HFFc6 (cell line): ENCODE measurements around the gene EXOC3. TPM values are rescaled to one million over a fixed set of nuclear protein-coding genes. Genes with fewer than 3 reads are reported as not detected.

Experiments used
- DNase-seq: peaks from one replicate; pipeline ENCODE4 v3.0.0-alpha.2; 2018
- H3K27ac Mint-ChIP-seq: 2 replicates; pipeline ENCODE4 v1.8.0; 2020; ENCODE audit warnings: mild to moderate bottlenecking, mixed read lengths
- H3K27me3 Mint-ChIP-seq: 2 replicates; pipeline ENCODE4 v1.8.0; 2021; ENCODE audit warnings: mild to moderate bottlenecking, moderate library complexity, mixed read lengths; ENCODE audit not compliant: insufficient read depth
- H3K36me3 Mint-ChIP-seq: 2 replicates; pipeline ENCODE4 v1.8.0; 2021; ENCODE audit warnings: low read depth, mixed read lengths
- H3K4me1 Mint-ChIP-seq: 2 replicates; pipeline ENCODE4 v1.8.0; 2020; ENCODE audit warnings: low read depth, mixed read lengths
- H3K4me3 Mint-ChIP-seq: 2 replicates; pipeline ENCODE4 v1.8.0; 2020; ENCODE audit warnings: mild to moderate bottlenecking, moderate library complexity, mixed read lengths
- H3K9me3 Mint-ChIP-seq: 2 replicates; pipeline ENCODE4 v1.8.0; 2020; ENCODE audit warnings: mild to moderate bottlenecking, mixed read lengths
- total RNA-seq, 6 experiments: library from RNA; stranded (reverse); fragmentation: NEBNext Ultra II Directional; extraction: Animal tissue kit (Norgen Biotek cat#: 25700); gene quantifications; 2 replicates in 1 of 6; 3 replicates in 5 of 6; pipeline ENCODE4 v1.2.3, GENCODE V29; 2021
- TF ChIP-seq, protein P1 (sequence below): fragments of 200-600 bp; sonication (generic); IDR thresholded peaks from 2 replicates; pipeline ENCODE4 v1.5.0; 2021; ENCODE audit warnings: antibody characterized with exemption, mild to moderate bottlenecking

Gene EXOC3
- total RNA-seq, 6 experiments from 2014 or later, result 46.8 to 54.1 (median 50.3) TPM

DNA sequence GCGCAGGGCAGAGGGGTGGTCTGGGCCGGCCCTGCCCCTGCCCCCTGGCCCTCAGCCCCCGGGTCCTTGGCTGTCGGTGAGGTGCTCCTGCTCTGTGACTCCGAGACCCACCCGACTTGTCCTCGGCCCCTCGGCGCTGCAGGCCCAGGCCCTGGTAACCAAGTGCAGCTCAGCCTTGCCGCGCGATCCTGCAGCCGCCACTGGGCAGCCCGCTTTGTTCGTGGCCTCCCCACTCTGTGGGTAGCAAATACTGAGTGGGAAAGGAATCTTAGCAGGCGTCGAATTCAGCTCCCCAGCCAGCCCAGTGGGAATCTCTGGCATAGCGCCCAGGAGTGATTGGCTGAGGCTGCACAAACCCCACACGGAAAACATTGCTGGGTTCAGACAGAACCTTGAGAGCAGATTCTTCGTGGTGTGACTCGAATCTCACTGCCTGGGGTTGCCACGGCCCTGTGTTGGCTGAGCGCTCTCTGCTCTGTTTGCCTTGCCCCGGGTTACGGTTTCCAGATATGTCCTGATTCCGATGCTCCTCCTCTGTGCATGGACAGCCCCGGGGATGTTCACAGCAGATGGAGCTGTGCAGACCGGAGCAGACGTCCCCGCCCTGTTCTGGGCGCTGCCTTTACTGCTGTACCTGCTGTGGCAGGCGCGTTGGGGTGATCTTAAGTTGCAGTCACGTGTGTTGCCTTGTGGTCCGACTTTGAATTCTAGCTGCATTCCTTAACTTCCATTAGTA, 13.4 kb upstream of the EXOC3 start:
- H3K27me3 Mint-ChIP-seq, result peaks cover 26% of the 10 kb centered on the region
- peak overlapping the region; percentile 38 for H3K4me3 Mint-ChIP-seq
- H3K4me1 Mint-ChIP-seq, result peaks cover 42% of the 10 kb centered on the region
- peak; percentile 69 for DNase-seq
- TF ChIP-seq, protein P1, sequence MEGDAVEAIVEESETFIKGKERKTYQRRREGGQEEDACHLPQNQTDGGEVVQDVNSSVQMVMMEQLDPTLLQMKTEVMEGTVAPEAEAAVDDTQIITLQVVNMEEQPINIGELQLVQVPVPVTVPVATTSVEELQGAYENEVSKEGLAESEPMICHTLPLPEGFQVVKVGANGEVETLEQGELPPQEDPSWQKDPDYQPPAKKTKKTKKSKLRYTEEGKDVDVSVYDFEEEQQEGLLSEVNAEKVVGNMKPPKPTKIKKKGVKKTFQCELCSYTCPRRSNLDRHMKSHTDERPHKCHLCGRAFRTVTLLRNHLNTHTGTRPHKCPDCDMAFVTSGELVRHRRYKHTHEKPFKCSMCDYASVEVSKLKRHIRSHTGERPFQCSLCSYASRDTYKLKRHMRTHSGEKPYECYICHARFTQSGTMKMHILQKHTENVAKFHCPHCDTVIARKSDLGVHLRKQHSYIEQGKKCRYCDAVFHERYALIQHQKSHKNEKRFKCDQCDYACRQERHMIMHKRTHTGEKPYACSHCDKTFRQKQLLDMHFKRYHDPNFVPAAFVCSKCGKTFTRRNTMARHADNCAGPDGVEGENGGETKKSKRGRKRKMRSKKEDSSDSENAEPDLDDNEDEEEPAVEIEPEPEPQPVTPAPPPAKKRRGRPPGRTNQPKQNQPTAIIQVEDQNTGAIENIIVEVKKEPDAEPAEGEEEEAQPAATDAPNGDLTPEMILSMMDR, result no peak
- H3K36me3 Mint-ChIP-seq, result peaks cover 53% of the 10 kb centered on the region
- peak overlapping the region; percentile 90 for H3K27ac Mint-ChIP-seq
- peaks cover 10% of the 10 kb centered on the region; the same call in 1 of the 2 replicates for H3K9me3 Mint-ChIP-seq

DNA sequence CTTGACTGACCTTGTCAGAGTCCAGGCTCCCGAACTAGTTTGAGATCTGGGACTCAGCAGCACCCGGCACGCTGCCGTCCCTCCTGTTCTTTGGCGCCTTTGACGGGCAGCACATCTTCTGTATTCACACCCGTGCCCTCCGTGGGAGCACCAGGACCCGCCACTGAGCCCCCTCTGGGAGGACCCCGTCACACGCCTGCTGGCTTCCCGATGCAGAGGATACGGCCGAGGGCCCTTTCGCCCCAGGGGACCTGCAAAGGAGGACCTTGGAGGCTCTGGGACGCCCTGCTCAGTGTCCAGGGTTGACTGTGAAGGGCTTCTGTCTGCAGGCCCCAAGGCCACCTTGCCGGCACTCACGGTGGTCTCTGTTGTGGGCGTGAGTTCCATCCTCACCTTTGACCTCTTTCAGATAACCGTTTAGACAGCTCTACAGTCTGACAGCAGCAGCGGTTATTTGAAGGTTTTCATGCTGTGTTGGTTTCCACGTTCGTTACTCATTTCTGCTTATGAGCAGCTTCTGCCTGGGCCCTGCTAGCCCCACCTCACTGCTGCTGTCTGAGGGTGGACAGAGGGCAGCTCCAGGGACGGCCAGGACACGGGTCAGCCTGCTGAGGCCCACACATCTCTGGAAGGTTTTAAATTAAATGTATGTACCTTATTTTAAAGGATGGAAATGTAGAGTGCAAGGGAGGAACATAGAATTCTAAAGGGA, 12.6 kb upstream of the EXOC3 start:
- H3K9me3 Mint-ChIP-seq, result peaks cover 10% of the 10 kb centered on the region; the same call in 1 of the 2 replicates
- no peak for DNase-seq
- H3K27ac Mint-ChIP-seq, result peak overlapping the region; percentile 90
- TF ChIP-seq, protein P1, result no peak
- H3K4me1 Mint-ChIP-seq, result peaks cover 36% of the 10 kb centered on the region
- H3K27me3 Mint-ChIP-seq, result peaks cover 26% of the 10 kb centered on the region
- H3K36me3 Mint-ChIP-seq, result peaks cover 49% of the 10 kb centered on the region
- H3K4me3 Mint-ChIP-seq, result peak overlapping the region; percentile 38

DNA sequence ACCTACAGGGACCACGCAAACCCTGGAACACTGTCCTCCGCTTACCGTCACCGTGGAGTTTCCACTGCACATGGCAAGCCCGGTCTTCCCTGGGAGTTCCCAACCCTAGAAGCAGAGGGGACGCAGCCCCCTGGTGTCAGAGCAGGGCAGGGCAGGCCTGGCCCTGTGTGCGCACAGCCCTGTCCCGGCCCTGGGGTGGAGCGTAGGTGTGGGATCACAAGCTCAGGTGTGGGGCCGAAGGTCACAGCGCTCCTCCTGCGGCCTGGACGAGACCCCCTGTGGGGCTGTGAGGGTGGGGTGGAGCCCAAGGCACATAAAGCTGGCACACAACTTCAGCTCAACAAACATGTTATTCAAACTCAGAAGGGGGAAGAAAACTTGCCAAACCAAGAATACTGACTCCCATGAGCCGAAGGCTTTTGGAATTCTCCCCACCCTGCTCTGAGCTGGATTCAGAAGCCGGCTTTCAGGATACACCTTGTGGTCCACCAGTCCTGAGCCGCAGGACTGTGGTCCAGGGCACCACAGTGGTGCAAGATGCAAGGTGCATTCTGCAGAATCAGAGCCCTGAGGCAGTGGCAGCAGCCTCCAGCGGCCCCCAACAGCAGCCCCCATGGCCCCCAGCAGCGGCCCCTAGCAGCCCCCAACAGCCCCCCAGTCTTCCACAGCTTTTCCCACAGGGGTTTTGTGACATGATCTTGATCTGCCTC, 11.8 kb upstream of the EXOC3 start:
- H3K27ac Mint-ChIP-seq, result peak overlapping the region; percentile 46; the same call in 1 of the 2 replicates
- H3K36me3 Mint-ChIP-seq, result peaks cover 44% of the 10 kb centered on the region
- peaks cover 28% of the 10 kb centered on the region for H3K27me3 Mint-ChIP-seq
- DNase-seq, result no peak
- H3K4me3 Mint-ChIP-seq, result peak overlapping the region; percentile 18; the same call in 1 of the 2 replicates
- peaks cover 8% of the 10 kb centered on the region; the same call in 1 of the 2 replicates for H3K9me3 Mint-ChIP-seq
- TF ChIP-seq, protein P1, result peak; percentile 80
- H3K4me1 Mint-ChIP-seq, result peaks cover 30% of the 10 kb centered on the region

DNA sequence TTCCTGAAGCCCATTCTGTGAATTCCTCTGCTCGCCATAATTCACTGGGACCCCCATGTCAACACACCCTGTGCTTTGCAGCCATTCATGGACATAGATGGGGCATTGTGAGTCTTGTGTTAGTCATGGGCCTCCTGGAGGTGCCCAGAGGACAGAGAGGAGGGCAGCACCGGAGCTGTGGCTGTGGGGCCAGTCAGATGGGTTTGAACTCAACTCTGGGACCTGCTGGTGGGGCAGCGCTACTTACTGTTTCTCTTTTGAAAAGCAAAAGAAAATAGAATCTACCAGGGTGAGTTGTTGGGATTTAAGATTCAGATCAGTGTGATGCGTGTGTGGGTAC, 11.3 kb upstream of the EXOC3 start:
- H3K9me3 Mint-ChIP-seq, result peaks cover 2% of the 10 kb centered on the region; the same call in 1 of the 2 replicates
- peaks cover 30% of the 10 kb centered on the region for H3K27me3 Mint-ChIP-seq
- peaks cover 30% of the 10 kb centered on the region for H3K4me1 Mint-ChIP-seq
- peak overlapping the region; percentile 18; the same call in 1 of the 2 replicates for H3K4me3 Mint-ChIP-seq
- H3K27ac Mint-ChIP-seq, result peak overlapping the region; percentile 46
- H3K36me3 Mint-ChIP-seq, result peaks cover 39% of the 10 kb centered on the region
- DNase-seq, result no peak
- TF ChIP-seq, protein P1, result no peak

DNA sequence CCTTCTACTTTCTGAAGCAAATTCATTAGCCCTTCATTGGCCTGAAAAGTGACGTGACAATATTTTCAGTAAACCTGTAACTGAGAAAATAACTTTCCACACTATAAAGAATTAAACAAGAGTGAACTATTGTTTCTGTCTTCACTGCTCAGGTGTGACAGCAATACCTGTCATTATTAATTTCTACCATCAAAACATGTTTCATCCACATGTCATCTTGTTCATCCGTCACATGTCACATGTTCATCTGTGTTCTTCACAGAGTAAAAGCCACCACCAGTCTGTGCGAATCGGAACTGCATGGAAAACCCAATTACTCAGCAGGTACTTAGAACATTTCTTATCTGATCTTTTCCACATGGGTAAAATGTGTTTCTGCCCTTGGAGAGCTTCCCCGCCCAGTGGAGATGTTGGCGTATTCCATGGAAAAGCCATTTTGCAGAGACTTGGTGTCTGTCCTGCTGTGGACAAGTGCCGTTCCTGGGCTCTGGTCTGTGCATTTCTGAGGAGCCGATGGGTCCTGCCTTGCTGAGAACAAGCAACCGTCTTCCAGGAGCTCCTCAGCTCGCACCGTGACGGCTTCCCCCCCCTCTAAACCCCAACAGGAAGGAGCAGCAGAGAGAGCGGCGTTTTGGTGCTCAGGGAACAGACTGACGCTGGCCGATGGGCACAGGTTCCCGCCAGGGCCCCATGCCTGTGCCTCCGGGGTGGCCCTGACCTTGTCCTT, 10.6 kb upstream of the EXOC3 start:
- TF ChIP-seq, protein P1, result no peak
- H3K9me3 Mint-ChIP-seq, result no peaks in the 10 kb centered on the region
- H3K4me1 Mint-ChIP-seq, result peaks cover 30% of the 10 kb centered on the region
- H3K27me3 Mint-ChIP-seq, result peaks cover 28% of the 10 kb centered on the region
- no peak overlapping the region; the same call in 1 of the 2 replicates for H3K27ac Mint-ChIP-seq
- no peak for DNase-seq
- H3K36me3 Mint-ChIP-seq, result peaks cover 34% of the 10 kb centered on the region
- no peak overlapping the region for H3K4me3 Mint-ChIP-seq
